IMR-90 (cell line): ENCODE measurements around the gene MMP25. TPM values are rescaled to one million over a fixed set of nuclear protein-coding genes. Genes with fewer than 3 reads are reported as not detected.

Source experiments
- USF2 ChIP-seq: fragments of 150-350 bp; IDR thresholded peaks from 2 replicates; pipeline ENCODE4 v1.6.1; 2017; ENCODE audit warnings: mild to moderate bottlenecking, antibody characterized with exemption, low read length, low read depth
- polyA plus RNA-seq, 3 experiments: library from polyadenylated mRNA; depleted of rRNA; stranded (reverse); fragments of >200 nt; gene quantifications; 2 replicates each; pipeline ENCODE4 v1.2.3, GENCODE V29; 2012; ENCODE audit warnings: low replicate concordance in 1 of 3
- total RNA-seq: library from RNA; depleted of rRNA; stranded (reverse); fragments of >200 nt; gene quantifications from 2 replicates; pipeline ENCODE4 v1.2.3, GENCODE V29; 2012

The MMP25 gene
- total and polyA plus RNA-seq, 2 of the 4 experiments (the other 2 are of a cell fraction) = 0.07 TPM; not detected in 1

- no peak for TF ChIP-seq USF2
These were observed 16.7 kb upstream of the MMP25 start (continued) for GRCh38 chr16:3029491-3030221.
